Calu3 (cell line): ENCODE results near the gene WDR5B. TPM values are rescaled to one million over a fixed set of nuclear protein-coding genes. Genes with fewer than 3 reads are reported as not detected.

Experiments
- Bru-seq: library from RNA; stranded (reverse); fragments of 400-500 nt; gene quantifications from one replicate; lab custom pipeline; 2021; lab: Mats Ljungman, UMichigan
- BruChase-seq, 2 experiments: library from RNA; stranded (reverse); fragments of 400-500 nt; gene quantifications; one replicate each; lab custom pipeline; 2021; lab: Mats Ljungman, UMichigan
- BruUV-seq: library from RNA; stranded (reverse); fragments of 400-500 nt; replicated peaks from 2 replicates; lab custom pipeline; 2021; lab: Mats Ljungman, UMichigan
- CTCF ChIA-PET: fragments of 300-600 bp; sonication (Branson Sonifier 250); formaldehyde crosslinking; loops from one replicate; lab custom pipeline; 2022; ENCODE audit warnings: antibody characterized with exemption; lab: Charles Lee
- DNase-seq: peaks from one replicate; pipeline ENCODE4 v3.0.0; 2022
- H3K27ac Mint-ChIP-seq: one replicate; pipeline ENCODE4 v1.8.0; 2022; ENCODE audit warnings: mixed read lengths; ENCODE audit not compliant: unreplicated experiment
- H3K27me3 Mint-ChIP-seq: one replicate; pipeline ENCODE4 v1.8.0; 2022; ENCODE audit warnings: mixed read lengths; ENCODE audit not compliant: unreplicated experiment
- H3K36me3 Mint-ChIP-seq: one replicate; pipeline ENCODE4 v1.8.0; 2022; ENCODE audit warnings: mild to moderate bottlenecking, moderate library complexity, mixed read lengths; ENCODE audit not compliant: insufficient read depth, unreplicated experiment
- H3K4me1 Mint-ChIP-seq: one replicate; pipeline ENCODE4 v1.8.0; 2022; ENCODE audit warnings: mild to moderate bottlenecking, low read depth, mixed read lengths; ENCODE audit not compliant: unreplicated experiment
- H3K4me3 Mint-ChIP-seq: one replicate; pipeline ENCODE4 v1.8.0; 2022; ENCODE audit warnings: mild to moderate bottlenecking, low read depth, moderate library complexity, mixed read lengths; ENCODE audit not compliant: unreplicated experiment
- H3K9me3 Mint-ChIP-seq: one replicate; pipeline ENCODE4 v1.8.0; 2022; ENCODE audit warnings: low read depth, mixed read lengths; ENCODE audit not compliant: unreplicated experiment
- intact Hi-C: fragments of 100-400 bp; cut with micrococcal nuclease; formaldehyde crosslinking; loops from one replicate; pipeline ENCODE4 v1.10.0; 2022; ENCODE audit not compliant: unreplicated experiment
- long read RNA-seq: library from polyadenylated mRNA; stranded (forward); transcript quantifications from one replicate; pipeline ENCODE4 v2.0.0, GENCODE V29; 2022
- total RNA-seq: library from RNA; stranded (reverse); gene quantifications from 2 replicates; pipeline ENCODE4 v1.2.3, GENCODE V29; 2022
- TF ChIP-seq, protein P1 (sequence below): fragments of 200-600 bp; IDR thresholded peaks from one replicate; pipeline ENCODE4 v1.8.0; 2022; ENCODE audit warnings: antibody characterized with exemption; ENCODE audit not compliant: unreplicated experiment

Gene WDR5B
- 7.2 and 7.9 TPM in 2 replicates for total RNA-seq
- Bru-seq, nascent RNA: percentile 74 among the genes with signal in this experiment
- BruChase-seq, experiment 1, labeled RNA remaining after a 6-hour chase: percentile 68 among the genes with signal in this experiment
- BruChase-seq, experiment 2, labeled RNA remaining after a 2-hour chase: percentile 86 among the genes with signal in this experiment
- long read RNA-seq, transcript WDR5B-201 (1 exons, 3,720 nt): major isoform, 22 of 22 reads
- long read RNA-seq, partial matches to known transcripts: 0 of 22 reads
- long read RNA-seq, other reads (novel, unspliced or antisense): 0 of 22 reads

DNA sequence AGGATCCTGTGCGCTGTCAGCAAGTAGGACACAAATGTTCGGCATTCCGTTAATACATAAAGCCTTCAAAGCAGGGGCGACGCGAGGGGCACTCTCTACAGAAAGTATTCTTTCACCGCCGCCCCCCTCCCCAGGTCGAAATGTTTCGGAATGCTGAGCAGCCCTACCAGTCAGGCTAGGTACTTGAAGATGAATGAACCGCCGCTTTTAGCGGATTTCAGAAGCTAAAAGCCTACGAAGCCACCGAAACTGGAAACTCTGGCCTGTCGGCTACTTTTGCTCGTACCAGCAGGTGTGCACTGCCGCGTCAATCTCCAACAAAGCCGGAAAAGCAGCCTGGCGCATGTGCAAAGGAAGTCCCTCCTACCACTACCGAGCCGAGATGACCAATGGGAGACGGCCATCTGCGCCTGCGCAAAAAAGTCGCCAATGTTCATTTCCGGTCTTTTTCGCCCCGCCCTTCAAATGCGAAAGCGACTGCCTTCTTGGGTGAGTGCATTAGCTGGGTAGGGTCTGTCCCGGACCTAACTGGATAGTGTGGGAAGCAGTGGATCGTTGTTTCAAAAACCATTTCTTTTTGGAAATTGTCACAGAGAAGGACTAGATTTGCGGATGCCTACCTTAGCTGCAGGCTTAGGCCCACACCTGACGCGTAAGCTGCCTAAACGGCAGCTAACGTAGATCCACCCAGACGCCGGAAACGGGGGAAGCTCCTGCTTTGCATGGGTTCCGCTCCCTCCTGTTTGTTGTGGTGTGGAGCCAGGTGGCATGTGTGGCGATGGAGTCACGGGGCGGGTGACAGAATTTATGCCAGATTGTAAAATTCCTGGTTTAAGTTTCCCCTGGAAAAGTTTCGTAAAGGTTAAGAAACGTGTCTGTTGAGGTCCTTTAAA is at the start of gene WDR5B:
WDR5B (minus strand) TSS at position 301 of the 893 bp plus-strand sequence. CDS start 534 bp downstream, outside the sequence.
- no peaks in the 10 kb centered on the region for H3K27me3 Mint-ChIP-seq
- intact Hi-C loops: no loop called here
- TF ChIP-seq, protein P1, sequence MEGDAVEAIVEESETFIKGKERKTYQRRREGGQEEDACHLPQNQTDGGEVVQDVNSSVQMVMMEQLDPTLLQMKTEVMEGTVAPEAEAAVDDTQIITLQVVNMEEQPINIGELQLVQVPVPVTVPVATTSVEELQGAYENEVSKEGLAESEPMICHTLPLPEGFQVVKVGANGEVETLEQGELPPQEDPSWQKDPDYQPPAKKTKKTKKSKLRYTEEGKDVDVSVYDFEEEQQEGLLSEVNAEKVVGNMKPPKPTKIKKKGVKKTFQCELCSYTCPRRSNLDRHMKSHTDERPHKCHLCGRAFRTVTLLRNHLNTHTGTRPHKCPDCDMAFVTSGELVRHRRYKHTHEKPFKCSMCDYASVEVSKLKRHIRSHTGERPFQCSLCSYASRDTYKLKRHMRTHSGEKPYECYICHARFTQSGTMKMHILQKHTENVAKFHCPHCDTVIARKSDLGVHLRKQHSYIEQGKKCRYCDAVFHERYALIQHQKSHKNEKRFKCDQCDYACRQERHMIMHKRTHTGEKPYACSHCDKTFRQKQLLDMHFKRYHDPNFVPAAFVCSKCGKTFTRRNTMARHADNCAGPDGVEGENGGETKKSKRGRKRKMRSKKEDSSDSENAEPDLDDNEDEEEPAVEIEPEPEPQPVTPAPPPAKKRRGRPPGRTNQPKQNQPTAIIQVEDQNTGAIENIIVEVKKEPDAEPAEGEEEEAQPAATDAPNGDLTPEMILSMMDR: peak; percentile 12
- CTCF ChIA-PET: interaction anchor here (0.7 to 1.9 kb wide), 3 partner anchors 23 to 106 kb away, joined by 3 to 11 read pairs (median 6); partner anchors contain the start of genes FAM162A and MIX23
- H3K9me3 Mint-ChIP-seq: no peaks in the 10 kb centered on the region
- H3K4me1 Mint-ChIP-seq: peaks cover 20% of the 10 kb centered on the region
- DNase-seq: peak; percentile 96
- peaks cover 47% of the 10 kb centered on the region for H3K36me3 Mint-ChIP-seq
- H3K4me3 Mint-ChIP-seq: peak within 1 kb of the TSS; percentile 94
- TSS peak; percentile 76 for BruUV-seq
- H3K27ac Mint-ChIP-seq: peak within 1 kb of the TSS; percentile 98

DNA sequence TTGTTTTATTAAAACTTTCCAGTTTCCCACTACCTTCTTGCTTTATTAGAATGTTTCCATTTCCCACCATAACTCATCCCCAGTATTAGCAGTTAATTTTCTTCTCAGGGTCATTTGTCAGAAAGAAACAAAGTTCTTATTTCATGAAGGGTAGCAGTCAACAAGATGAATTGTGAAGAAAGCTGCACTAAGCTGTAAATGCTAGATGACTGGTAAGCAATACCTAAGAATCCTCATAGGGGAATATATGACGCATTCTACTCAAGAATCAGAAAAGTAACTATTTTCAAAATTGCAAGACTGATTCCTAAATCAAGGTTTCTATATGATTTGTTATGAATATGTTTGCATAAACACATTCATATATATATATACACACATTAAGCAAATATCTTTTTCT is 48.8 kb upstream of the WDR5B start:
- Mint-ChIP-seq H3K9me3 (no peaks in the 10 kb centered on the region), H3K4me3 (no peak overlapping the region), H3K27ac (no peak overlapping the region), H3K36me3 (peaks cover 16% of the 10 kb centered on the region), H3K4me1 (peaks cover 16% of the 10 kb centered on the region), H3K27me3 (no peaks in the 10 kb centered on the region)
- intact Hi-C loops: loop anchor here (5.0 kb wide), 1 partner anchor 48 kb away; the partner anchor contains the start of gene KPNA1
- TF ChIP-seq, protein P1: no peak
- no TSS peak for BruUV-seq
- CTCF ChIA-PET: no interaction called here
- no peak for DNase-seq

DNA sequence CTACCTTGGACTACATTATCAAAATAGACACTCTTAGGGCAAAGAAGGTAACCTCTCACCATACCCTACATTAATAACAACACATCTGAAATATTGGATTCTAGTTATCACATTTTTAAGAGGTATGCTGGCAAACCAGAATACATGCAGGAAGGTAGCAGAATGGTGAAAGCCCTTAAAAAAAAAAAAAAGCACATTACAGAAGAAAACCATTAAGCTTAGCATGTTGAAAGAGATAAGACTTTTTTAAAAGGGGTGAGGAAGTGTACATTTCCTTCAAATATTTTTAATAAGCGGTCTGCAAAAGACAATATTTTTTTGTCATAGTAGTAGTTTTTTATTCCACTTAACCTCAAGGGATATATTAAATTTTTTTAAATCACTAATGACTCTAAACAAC is 46.5 kb upstream of the WDR5B start:
- no TSS peak for BruUV-seq
- Mint-ChIP-seq H3K4me3 (no peak overlapping the region), H3K9me3 (no peaks in the 10 kb centered on the region), H3K36me3 (peaks cover 27% of the 10 kb centered on the region), H3K27ac (no peak overlapping the region), H3K27me3 (no peaks in the 10 kb centered on the region), H3K4me1 (no peaks in the 10 kb centered on the region)
- DNase-seq: no peak
- intact Hi-C loops: loop anchor here (5.0 kb wide), 1 partner anchor 50 kb away; the partner anchor contains the start of gene KPNA1
- CTCF ChIA-PET: no interaction called here
- TF ChIP-seq, protein P1: no peak

DNA sequence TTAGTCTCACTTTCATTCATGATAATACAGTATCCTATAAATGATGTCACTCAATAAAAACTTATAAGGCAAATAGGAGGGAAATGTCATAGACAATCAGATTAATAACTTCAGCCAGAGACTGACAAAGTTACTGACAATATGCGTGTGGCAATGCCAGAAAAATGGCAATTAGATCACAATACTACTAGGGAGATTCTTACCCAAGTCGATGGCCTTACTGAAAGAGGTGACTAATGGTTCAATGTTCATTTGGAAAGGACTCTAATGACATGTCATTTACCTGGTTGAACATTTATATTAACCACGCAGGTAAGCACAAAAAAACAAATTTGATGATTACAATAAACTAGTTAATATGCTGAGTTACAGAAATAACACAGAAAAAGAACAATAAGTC is 45.9 kb upstream of the WDR5B start:
- no peak overlapping the region for H3K27ac Mint-ChIP-seq

More for the DNA sequence above, 45.9 kb upstream of the WDR5B start:
- TF ChIP-seq, protein P1: no peak
- Mint-ChIP-seq H3K9me3 (no peaks in the 10 kb centered on the region), H3K27me3 (no peaks in the 10 kb centered on the region), H3K36me3 (peaks cover 27% of the 10 kb centered on the region), H3K4me1 (no peaks in the 10 kb centered on the region), H3K4me3 (no peak overlapping the region)
- DNase-seq: no peak
- CTCF ChIA-PET: interaction anchor here (0.5 kb wide), 1 partner anchor 17 kb away, joined by 3 read pairs; no protein-coding TSS in a partner anchor
- no TSS peak for BruUV-seq
- intact Hi-C loops: loop anchor here (5.0 kb wide), 1 partner anchor 50 kb away; the partner anchor contains the start of gene KPNA1
